GM10266 (cell line): Measurements from ENCODE around the gene ATAT1.

Experiments
- DNase-seq: peaks from one replicate; pipeline ENCODE4 v3.0.0; 2012; ENCODE audit errors: extremely low spot score
- TF ChIP-seq, protein P1 (sequence below): IDR thresholded peaks from 2 replicates; pipeline ENCODE4 v1.5.1; 2012; ENCODE audit warnings: mild to moderate bottlenecking, low read depth; ENCODE audit not compliant: control insufficient read depth, insufficient read depth; ENCODE audit errors: missing control alignments

ATAT1 gene

DNA sequence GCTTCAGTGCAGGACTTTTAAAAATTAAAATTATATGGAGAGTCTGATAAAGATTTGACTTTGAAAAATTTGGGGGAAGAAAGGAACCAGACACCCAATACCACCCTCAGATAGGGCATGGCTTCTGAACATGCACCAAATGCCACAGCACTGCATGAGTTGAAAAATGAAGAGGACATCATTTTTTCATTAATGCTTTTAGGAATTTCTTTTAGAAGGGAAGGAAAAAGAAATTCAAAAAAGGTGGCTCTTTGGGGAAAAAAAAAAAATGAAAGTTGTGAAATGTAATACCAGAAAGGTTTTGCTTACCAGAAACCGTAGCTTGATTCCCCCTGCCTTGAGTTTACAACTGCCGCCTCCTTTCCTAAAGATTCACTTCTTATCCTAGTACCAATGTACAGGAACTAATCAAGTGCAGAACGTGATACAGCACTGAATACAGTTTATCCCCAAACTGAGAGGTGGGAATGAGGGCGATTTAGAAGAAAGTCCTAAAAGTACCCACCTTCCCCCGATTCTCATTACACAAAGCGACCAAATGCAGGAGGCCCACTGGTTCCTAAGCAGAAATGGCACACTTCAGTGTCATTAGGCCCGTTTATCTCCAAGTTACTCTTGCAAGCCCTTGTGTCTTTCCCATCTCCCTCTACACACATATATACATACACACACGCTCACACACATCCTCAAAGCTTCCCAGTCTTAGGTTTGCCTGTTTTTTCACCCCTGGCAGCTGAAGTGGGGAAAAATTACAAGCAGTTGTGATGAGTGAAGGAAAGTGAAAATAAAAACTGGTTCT is 12.4 kb upstream of the ATAT1 start:
- DNase-seq, result no peak
- TF ChIP-seq, protein P1, sequence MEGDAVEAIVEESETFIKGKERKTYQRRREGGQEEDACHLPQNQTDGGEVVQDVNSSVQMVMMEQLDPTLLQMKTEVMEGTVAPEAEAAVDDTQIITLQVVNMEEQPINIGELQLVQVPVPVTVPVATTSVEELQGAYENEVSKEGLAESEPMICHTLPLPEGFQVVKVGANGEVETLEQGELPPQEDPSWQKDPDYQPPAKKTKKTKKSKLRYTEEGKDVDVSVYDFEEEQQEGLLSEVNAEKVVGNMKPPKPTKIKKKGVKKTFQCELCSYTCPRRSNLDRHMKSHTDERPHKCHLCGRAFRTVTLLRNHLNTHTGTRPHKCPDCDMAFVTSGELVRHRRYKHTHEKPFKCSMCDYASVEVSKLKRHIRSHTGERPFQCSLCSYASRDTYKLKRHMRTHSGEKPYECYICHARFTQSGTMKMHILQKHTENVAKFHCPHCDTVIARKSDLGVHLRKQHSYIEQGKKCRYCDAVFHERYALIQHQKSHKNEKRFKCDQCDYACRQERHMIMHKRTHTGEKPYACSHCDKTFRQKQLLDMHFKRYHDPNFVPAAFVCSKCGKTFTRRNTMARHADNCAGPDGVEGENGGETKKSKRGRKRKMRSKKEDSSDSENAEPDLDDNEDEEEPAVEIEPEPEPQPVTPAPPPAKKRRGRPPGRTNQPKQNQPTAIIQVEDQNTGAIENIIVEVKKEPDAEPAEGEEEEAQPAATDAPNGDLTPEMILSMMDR, result no peak

DNA sequence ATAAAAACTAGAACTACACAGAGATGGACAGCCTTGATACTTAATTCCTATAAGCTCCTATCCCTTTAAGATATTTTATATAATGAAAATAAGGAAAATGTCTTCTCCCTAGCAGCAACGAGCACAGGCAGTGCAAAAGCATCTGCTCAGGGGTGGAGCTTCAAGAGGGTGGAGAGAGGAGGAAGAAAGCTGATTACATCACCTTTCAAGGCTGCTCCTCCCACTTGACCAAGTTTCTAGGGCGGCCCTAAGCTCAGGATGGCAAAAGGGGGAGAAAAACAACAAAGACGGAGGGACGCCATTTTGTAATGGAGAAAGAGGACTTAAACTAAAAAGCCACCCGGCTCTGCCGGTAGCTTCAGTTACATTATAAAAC is 11.8 kb upstream of the ATAT1 start:
- peak; percentile 82 for DNase-seq
- TF ChIP-seq, protein P1, result no peak

DNA sequence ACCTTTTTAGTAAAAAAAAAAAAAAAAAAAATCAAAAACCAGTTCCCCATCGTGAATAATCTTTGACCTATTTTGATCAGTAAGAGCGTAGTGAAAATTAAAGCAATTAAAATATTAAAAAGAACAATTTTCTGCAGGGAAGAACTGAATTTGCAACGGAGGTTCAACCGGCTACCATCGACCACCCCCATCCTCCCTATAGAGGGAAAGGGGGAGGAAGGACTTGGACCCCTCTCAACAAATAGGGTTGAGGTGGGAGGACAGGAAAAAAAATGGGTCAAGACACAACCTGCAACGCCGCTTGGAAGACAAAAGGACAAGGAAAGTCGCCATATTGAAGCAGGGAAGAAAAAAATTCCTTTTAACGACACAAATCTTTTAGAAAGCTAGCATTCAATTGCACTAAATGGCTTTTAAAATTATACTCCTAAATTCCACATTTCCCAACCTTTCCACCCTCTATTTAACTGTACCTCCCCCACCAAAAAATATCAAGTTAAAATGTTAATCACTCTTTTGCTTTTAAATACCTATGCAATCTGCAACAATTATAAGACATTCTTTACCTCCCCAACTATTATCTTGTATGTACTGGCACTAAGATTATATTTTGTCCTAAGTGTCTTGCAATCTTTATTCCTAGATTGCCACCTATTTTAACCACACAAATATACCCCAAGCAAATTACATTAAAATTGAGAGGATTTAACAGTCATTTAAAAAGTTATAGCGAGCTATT is 11.3 kb upstream of the ATAT1 start:
- DNase-seq, result no peak
- TF ChIP-seq, protein P1, result no peak

DNA sequence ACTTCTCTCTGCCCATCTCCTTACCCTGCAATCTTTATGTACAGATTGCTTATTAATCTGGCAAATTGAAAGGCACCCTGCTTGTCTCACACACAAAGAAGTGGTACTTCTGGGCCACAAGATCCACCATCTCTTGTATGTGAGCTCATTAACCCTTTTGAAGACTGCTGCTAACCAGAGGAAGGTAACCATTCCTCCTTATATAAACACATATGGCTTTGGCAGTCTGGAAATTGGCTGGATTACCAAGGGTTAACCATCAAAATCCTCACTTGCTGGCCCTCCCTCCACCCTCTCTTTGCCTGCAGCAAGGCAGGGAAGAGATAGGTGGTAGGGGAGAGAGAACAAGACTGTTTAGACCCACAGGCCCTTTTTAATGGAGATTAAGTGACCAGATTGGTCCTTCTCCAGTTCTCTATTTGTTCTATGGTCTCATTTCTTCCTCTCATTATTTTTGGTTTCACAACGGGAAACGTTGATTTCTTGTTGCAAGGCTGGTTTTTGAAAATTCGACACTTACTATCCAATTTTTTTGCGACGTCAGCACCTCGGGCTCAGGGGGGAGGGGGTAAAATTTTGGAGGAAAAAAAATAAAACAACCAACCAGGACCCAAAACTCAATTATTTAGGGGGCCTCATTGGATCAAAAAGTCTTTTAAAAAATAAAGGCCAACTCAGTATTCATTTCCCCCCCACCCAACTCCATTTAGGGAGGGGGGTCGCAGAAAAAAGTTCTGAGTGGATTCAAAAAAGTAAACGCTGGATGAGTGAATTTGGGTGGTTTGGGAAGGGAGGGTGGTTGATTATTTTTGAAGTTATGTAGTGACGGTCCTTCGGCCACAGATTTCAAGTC is 10.5 kb upstream of the ATAT1 start:
- TF ChIP-seq, protein P1, result no peak
- DNase-seq, result no peak

DNA sequence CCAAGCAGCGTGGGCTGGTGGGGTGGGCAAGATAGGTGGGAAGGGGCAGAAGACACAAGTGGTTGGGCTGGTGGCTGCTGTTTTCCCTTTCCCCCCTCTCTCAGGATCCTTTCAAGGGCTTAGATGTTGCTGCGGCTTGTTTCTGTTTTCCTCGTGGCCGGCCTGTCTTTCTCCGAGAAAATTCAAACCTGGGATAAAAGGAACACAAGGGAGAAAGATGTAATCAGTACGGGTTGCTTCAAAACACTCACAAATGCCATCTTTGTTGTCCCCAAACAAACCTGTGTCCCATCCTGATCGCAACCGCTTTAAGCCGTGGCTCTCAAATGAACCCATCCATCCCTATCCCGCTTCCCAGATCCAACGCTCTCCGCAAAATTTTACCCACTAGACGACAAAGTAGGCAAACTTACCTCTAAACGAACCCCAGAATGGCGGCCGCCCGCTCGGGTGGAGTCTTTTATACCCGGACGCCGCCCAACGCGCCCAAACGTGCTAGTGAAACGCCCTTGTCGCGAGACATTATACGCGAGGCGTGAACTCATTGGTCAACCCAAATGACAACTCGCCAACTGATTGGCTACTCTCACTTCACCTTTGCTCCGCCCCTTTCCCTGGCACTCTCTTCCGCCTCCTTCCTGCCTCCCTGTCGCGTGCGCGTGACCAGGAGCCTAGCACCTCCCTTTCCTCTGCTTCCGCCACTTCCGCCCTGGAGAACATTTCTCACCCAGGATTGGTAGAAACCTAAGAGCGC is 9.7 kb upstream of the ATAT1 start, which contains the start of gene PPP1R10:
Gene PPP1R10, minus strand, starts transcription at position 433 of the 754 bp plus-strand sequence. CDS start 7,299 bp downstream, outside the sequence.
- TF ChIP-seq, protein P1, result no peak
- peak; percentile 92 for DNase-seq

DNA sequence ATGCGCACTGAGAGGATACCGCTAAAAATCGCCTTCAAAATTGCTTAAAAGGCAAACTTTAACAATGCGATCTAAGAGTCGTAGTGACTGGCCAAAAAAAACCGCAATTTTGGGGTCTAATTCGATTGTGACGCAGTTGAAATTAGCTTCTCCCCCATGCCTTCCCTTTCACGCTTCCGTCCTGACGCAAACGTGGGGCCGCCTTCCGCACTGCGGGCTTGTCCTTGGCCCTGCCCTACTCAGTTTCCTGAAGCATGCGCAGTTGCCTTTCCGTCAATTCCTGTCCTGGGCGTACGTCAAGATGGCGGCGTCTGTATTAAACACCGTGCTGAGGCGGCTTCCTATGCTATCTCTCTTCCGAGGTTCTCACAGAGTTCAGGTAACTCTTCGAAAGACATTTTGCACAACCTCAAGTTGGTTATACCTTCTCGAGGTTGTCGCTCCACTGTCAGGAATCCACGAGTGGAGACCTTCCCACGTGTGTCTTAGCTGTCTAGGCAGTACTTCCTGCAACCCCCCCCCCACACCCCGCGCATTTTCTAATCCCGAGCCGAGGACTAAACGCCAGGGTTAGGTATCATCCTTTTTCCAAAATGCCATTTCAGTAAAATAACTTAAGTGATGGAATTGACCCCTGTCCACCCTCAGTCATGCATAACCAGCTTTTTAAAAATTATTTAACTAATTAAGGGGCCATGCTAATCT is 9.0 kb upstream of the ATAT1 start, which contains the start of gene MRPS18B:
Gene MRPS18B, plus strand, starts transcription at position 276 of the 705 bp plus-strand sequence. Its CDS starts 26 bp downstream, at position 302.
- TF ChIP-seq, protein P1, result no peak
- DNase-seq, result peak; percentile 87
